IMR-90 (cell line): ENCODE results near the gene PTPRK. TPM values are rescaled to one million over a fixed set of nuclear protein-coding genes. Genes with fewer than 3 reads are reported as not detected.

Experiments used
- ATAC-seq: fragments of 200-7000 bp; cut with Tn5 transposase; 2 replicates; pipeline ENCODE4 v1.9.1; 2020; ENCODE audit warnings: low read depth, mild to moderate bottlenecking, moderate library complexity
- BruUV-seq: library from RNA; stranded (reverse); fragments of 400-500 nt; replicated peaks from 2 replicates; lab custom pipeline; 2021; lab: Mats Ljungman, UMichigan
- CTCF ChIA-PET: fragments of 300-600 bp; formaldehyde crosslinking; extraction: SDS; loops from one replicate; lab custom pipeline; 2021; ENCODE audit warnings: antibody characterized with exemption; lab: Yijun Ruan, JAX
- POLR2A ChIA-PET: fragments of 300-600 bp; sonication (Branson Sonifier 250); formaldehyde crosslinking; loops from one replicate; lab custom pipeline; 2022; ENCODE audit warnings: antibody characterized with exemption; ENCODE audit not compliant: unreplicated experiment; lab: Charles Lee
- DNase-seq: peaks from one replicate; pipeline ENCODE4 v3.0.0; 2013
- H2AFZ ChIP-seq: replicated peaks from 2 replicates; pipeline ENCODE3; 2013; ENCODE audit warnings: low read length, mild to moderate bottlenecking; ENCODE audit not compliant: poor library complexity
- H2AK5ac ChIP-seq: 2 replicates; pipeline ENCODE4 v1.6.1; 2013; ENCODE audit warnings: low read depth, low read length, inconsistent platforms
- H2AK9ac ChIP-seq: replicated peaks from 2 replicates; pipeline ENCODE3; 2013; ENCODE audit warnings: mild to moderate bottlenecking, low read depth, low read length, moderate library complexity; ENCODE audit not compliant: poor library complexity
- H2BK120ac ChIP-seq: 2 replicates; pipeline ENCODE4 v1.6.1; 2013; ENCODE audit warnings: low read depth, low read length, inconsistent platforms
- H2BK15ac ChIP-seq: 3 replicates; pipeline ENCODE4 v1.6.1; 2013; ENCODE audit warnings: low read depth, low read length, inconsistent platforms
- H2BK20ac ChIP-seq: 2 replicates; pipeline ENCODE4 v1.6.1; 2013; ENCODE audit warnings: low read depth, mild to moderate bottlenecking, inconsistent platforms, low read length, moderate library complexity
- H2BK5ac ChIP-seq: 2 replicates; pipeline ENCODE4 v1.6.1; 2013; ENCODE audit warnings: mild to moderate bottlenecking, low read depth, low read length, inconsistent platforms; ENCODE audit not compliant: poor library complexity, severe bottlenecking
- H3K14ac ChIP-seq: replicated peaks from 2 replicates; pipeline ENCODE4 v1.6.1; 2013; ENCODE audit warnings: low read depth, low read length, inconsistent platforms
- H3K18ac ChIP-seq: 2 replicates; pipeline ENCODE4 v1.6.1; 2013; ENCODE audit warnings: low read depth, low read length, control low read depth
- H3K23ac ChIP-seq: 2 replicates; pipeline ENCODE4 v1.6.1; 2013; ENCODE audit warnings: low read depth, low read length, inconsistent platforms
- H3K27ac ChIP-seq: 2 replicates; pipeline ENCODE4 v1.5.1; 2013; ENCODE audit warnings: mild to moderate bottlenecking, control low read depth, low read length; ENCODE audit not compliant: insufficient read depth
- H3K27me3 ChIP-seq: 2 replicates; pipeline ENCODE4 v1.6.1; 2013; ENCODE audit warnings: low read length; ENCODE audit not compliant: control insufficient read depth, insufficient read depth
- H3K36me3 ChIP-seq: 2 replicates; pipeline ENCODE4 v1.6.1; 2013; ENCODE audit warnings: low read length, mixed read lengths; ENCODE audit not compliant: control insufficient read depth, insufficient read depth
- H3K4ac ChIP-seq: 2 replicates; pipeline ENCODE4 v1.6.1; 2013; ENCODE audit warnings: low read depth, low read length, inconsistent platforms
- H3K4me1 ChIP-seq: 2 replicates; pipeline ENCODE4 v1.6.1; 2013; ENCODE audit warnings: low read length, mixed read lengths; ENCODE audit not compliant: control insufficient read depth, insufficient read depth
- H3K4me2 ChIP-seq: 2 replicates; pipeline ENCODE4 v1.6.1; 2013; ENCODE audit warnings: low read depth, mild to moderate bottlenecking, control low read depth, low read length, moderate library complexity
- H3K4me3 ChIP-seq: 2 replicates; pipeline ENCODE4 v1.5.1; 2013; ENCODE audit warnings: low read depth, mild to moderate bottlenecking, control low read depth, low read length, moderate library complexity; ENCODE audit not compliant: insufficient read depth
- H3K56ac ChIP-seq: 2 replicates; pipeline ENCODE4 v1.6.1; 2013; ENCODE audit warnings: low read length, inconsistent platforms; ENCODE audit not compliant: insufficient read depth; ENCODE audit errors: extremely low read depth
- H3K79me1 ChIP-seq, 2 experiments: 2 replicates each; pipeline ENCODE4 v1.6.1; 2013; ENCODE audit warnings: low read length in 2 of 2, inconsistent platforms in 1 of 2, low read depth in 1 of 2
- H3K9ac ChIP-seq: 2 replicates; pipeline ENCODE4 v1.6.1; 2013; ENCODE audit warnings: low read depth, low read length, control low read depth
- H3K9me1 ChIP-seq: 2 replicates; pipeline ENCODE4 v1.6.1; 2013; ENCODE audit warnings: low read length, inconsistent platforms; ENCODE audit not compliant: insufficient read depth
- H3K9me3 ChIP-seq: 2 replicates; pipeline ENCODE4 v1.6.1; 2013; ENCODE audit warnings: low read length; ENCODE audit not compliant: control insufficient read depth, insufficient read depth
- H4K20me1 ChIP-seq: 2 replicates; pipeline ENCODE4 v1.6.1; 2013; ENCODE audit warnings: low read length, inconsistent platforms; ENCODE audit not compliant: insufficient read depth
- H4K5ac ChIP-seq: 2 replicates; pipeline ENCODE4 v1.6.1; 2013; ENCODE audit warnings: mild to moderate bottlenecking, low read depth, low read length, control low read depth
- H4K8ac ChIP-seq, 2 experiments: 2 replicates each; pipeline ENCODE4 v1.6.1; 2013; ENCODE audit warnings: low read depth in 2 of 2, low read length in 2 of 2, control low read depth in 1 of 2, inconsistent platforms in 1 of 2
- H4K91ac ChIP-seq: 2 replicates; pipeline ENCODE4 v1.6.1; 2013; ENCODE audit warnings: low read depth, low read length, inconsistent platforms; ENCODE audit not compliant: insufficient read depth
- USF2 ChIP-seq: fragments of 150-350 bp; IDR thresholded peaks from 2 replicates; pipeline ENCODE4 v1.6.1; 2017; ENCODE audit warnings: mild to moderate bottlenecking, antibody characterized with exemption, low read length, low read depth
- WGBS, 2 experiments: methylation state at CpG; one replicate each; pipeline versions ENCODE4 v1.1.5 to v1.1.7; 2013; ENCODE audit warnings: missing lambda C conversion rate in 2 of 2; ENCODE audit not compliant: insufficient read length in 1 of 2; ENCODE audit errors: extremely low coverage in 2 of 2; 5-methylcytosine and 5-hydroxymethylcytosine counted together
- dilution Hi-C: fragments of 300-500 bp; cut with HindIII; formaldehyde crosslinking; loops from one replicate; pipeline ENCODE4 v1.14.3; 2018; ENCODE audit warnings: low sequenced_read_pairs; ENCODE audit not compliant: unreplicated experiment
- in situ Hi-C: fragments of 300-500 bp; cut with MboI; formaldehyde crosslinking; loops from 3 replicates; pipeline ENCODE4 v1.14.3; 2019; ENCODE audit warnings: low sequenced_read_pairs, inconsistent platforms, mixed read lengths
- intact Hi-C: fragments of 100-400 bp; cut with micrococcal nuclease; formaldehyde crosslinking; loops from 2 replicates; pipeline ENCODE4 v1.10.0; 2022
- polyA plus RNA-seq, 3 experiments: library from polyadenylated mRNA; depleted of rRNA; stranded (reverse); fragments of >200 nt; gene quantifications; 2 replicates each; pipeline ENCODE4 v1.2.3, GENCODE V29; 2012; ENCODE audit warnings: low replicate concordance in 1 of 3
- total RNA-seq: library from RNA; depleted of rRNA; stranded (reverse); fragments of >200 nt; gene quantifications from 2 replicates; pipeline ENCODE4 v1.2.3, GENCODE V29; 2012

PTPRK gene
- total and polyA plus RNA-seq, 2 of the 4 experiments (the other 2 are of a cell fraction) = 18.0 to 80.8 TPM

GRCh38 chr6:128395188-128395587 lies 125.2 kb downstream of the PTPRK start:
- WGBS, 2 experiments = no CpG with 5 or more reads among the region's 3 CpGs
- ChIA-PET CTCF (no interaction called here), POLR2A (no interaction called here)
- H3K4me2 ChIP-seq = no peak overlapping the region
- no peak overlapping the region for H3K9ac ChIP-seq
- H3K36me3 ChIP-seq = peaks cover 5% of the 10 kb centered on the region
- H3K4me3 ChIP-seq = no peak overlapping the region
- H2AK9ac ChIP-seq = no peak overlapping the region
- BruUV-seq = no TSS peak
- H4K20me1 ChIP-seq = no peaks in the 10 kb centered on the region; the same call in 1 of the 2 replicates
- no peak overlapping the region for H2BK5ac ChIP-seq
- H2AK5ac ChIP-seq = no peak overlapping the region
- H3K27ac ChIP-seq = no peak overlapping the region
- no peaks in the 10 kb centered on the region for H3K9me3 ChIP-seq
- H3K4ac ChIP-seq = no peak overlapping the region
- H2AFZ ChIP-seq = no peak overlapping the region
- no peak overlapping the region for H3K56ac ChIP-seq
- H3K14ac ChIP-seq = no peak overlapping the region
- ATAC-seq (no peak), DNase-seq (no peak)
- no peak overlapping the region for H3K23ac ChIP-seq
- H2BK20ac ChIP-seq = no peak overlapping the region
- H3K9me1 ChIP-seq = no peaks in the 10 kb centered on the region; the same call in 1 of the 2 replicates
- dilution Hi-C loops = no loop called here
- H3K79me1 ChIP-seq = peaks cover 13 to 34% of the 10 kb centered on the region in 2 experiments
- no peaks in the 10 kb centered on the region for H3K27me3 ChIP-seq
- in situ Hi-C loops = no loop called here
- TF ChIP-seq USF2 = no peak
- H4K8ac ChIP-seq = no peak overlapping the region
- no peak overlapping the region for H4K91ac ChIP-seq
- H3K4me1 ChIP-seq = no peaks in the 10 kb centered on the region
- H2BK15ac ChIP-seq = no peak overlapping the region
- intact Hi-C loops = no loop called here
- H4K5ac ChIP-seq = no peak overlapping the region
- no peak overlapping the region for H3K18ac ChIP-seq
- no peak overlapping the region for H2BK120ac ChIP-seq
